ENCODE results near the gene FXYD1. TPM values are rescaled to one million over a fixed set of nuclear protein-coding genes. Genes with fewer than 3 reads are reported as not detected.
A peak's percentile ranks its signal among the peaks of the same experiment; 100 is the strongest.
"Not testable (repeated sequence)": the region's sequence is repeated elsewhere in the genome, so short reads cannot be mapped to it uniquely, and the experiment has no call there.

Gene FXYD1
- total RNA-seq, 1 experiment from 2014 or later = not detected

DNA sequence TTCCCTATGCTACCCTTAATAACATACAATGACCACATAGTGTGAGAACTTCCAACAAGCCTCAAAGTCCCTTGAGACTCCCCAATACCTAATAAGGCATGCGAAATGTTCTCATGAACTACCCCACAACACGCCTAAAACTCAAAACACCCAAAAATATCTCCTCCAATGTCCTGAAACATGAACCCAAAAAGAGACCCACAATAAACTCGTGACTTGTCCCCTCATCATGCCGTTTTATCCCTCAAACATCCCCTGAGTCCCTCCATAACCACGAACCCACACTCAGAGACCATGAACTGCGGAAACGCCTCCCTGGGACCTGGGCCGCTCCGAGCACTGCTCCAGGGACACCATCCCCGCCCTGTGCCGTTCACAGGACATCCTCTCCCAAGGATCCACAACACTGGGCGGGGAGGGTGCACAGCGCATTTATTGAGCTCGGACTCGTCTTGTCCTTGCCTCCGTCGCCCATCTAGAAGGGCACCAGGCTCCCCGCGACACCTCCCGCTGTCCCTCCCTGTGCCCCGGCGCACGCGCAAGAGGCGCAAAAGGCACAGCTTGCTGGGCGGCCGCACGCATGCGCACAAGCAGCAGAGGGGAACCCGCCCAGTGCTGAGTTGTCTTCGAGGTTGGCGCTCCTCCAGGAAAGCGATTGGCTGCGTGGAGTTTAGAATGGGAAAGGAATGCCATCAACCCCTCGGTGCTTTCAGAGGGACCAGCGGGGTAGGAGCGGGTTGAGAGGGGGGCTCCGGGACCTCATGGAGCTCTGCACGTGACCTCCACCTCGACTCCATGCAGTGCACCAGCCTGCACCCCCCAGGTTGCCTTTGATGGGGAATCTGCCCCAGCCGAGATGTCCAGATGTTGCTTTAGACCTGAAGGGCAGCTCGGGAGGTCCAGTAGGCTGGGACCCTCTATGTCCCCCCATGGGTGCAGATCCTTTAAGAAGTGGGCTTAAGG lies 14.2 kb upstream of the FXYD1 start:
- no peak for DNase-seq (ENCODE audit: low read depth)

DNA sequence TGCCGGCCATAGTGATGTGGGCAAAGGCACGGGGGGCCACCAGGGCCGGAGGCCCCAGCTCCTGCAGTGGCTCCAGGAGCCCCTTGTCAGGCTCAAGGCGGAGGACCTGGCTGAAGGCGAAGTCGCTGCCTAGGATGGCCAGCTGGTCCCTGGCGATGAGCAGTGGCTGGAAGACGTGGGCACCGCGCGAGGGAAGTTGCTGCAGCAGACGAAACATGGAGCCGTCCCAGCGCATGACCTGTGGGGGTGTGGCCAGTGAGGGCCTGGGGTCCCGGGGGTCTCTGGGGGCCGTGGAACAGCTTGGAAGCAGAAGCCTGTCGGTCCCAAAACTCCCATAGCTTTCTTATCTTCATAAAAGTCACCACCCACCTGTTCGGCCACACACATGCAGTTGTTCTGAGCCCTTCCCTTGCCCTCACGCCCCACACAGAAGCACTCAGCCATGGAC lies 13.3 kb upstream of the FXYD1 start:
- DNase-seq (ENCODE audit: low read depth) = no peak

DNA sequence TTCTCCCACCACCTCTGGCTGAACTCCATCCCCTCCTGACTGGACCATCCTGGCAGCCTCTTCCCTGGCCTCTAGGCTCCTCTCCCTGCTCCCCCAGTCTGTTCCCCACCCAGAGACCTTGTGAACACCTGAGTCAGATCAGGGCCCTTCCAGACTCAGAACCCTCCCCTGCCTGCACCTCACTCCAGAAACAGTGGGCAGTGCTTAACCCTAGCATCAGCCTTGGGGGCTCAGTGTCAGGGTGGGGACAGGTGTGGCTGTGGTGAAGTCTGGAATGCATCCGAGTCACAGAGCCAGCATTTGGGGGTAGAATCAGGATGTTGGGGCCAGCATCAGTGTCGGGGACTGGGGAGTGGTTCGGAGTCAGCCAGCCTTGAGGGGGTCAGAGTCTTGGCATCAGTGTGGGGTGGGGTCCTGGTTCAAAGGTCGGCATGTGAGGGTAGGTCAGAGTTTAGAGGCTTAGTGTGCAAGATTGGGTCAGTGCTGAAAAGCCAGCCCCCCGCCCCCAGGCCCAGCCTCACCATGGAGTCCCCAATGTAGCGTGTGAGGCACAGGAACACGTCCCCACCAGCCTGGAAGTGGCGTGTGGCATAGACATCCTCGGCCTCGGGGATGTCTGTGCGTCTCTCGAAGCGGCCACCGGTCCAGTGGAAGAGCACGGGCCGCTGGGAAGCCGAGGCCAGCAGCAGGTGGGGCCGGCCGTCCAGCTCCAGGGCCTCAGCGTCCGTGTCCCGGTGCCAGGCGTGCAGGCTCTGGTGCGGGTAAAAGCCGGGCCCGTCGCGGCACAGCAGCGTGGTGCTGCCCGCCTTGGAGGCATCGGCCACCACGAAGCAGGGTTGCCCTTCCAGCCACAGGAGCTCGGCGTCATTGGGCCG lies 12.6 kb upstream of the FXYD1 start:
- no peak for DNase-seq (ENCODE audit: low read depth)

DNA sequence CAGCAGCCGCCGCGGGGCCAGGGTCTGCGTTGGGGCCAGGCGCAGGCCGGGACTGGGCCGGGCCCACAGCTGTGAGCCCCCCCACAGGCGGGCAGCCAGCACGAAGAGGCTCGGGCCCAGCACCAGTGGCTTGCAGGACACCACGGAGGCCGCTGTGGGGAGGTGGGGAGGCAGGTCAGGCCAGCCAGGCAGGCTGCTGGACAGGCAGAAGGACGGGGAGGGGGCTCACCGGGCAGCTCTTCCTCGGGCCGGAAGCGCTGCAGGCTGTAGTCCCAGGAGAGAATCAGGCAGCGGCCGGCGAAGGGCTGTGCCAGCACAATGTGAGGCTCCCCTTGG lies 12.0 kb upstream of the FXYD1 start:
- DNase-seq (ENCODE audit: low read depth) = no peak

DNA sequence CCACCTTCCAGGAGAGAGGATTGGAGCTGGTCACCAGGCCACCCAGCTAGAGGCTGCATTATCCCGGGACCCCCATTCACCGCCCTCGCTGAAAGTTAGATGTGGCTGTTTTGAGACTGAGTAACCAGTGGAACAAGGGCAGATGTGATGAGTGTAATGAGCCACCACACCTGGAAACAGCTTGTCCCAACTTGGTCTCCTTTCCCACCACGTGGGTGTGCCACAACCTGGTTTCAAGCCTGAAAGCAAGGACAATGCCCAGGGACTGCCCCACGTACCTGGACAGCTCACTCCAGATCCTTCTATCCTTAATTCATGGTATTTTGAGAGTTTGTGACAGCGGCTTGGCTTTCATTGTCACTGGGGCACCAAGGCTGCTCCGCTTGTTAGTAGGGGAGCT lies 10.8 kb upstream of the FXYD1 start:
- DNase-seq (ENCODE audit: low read depth) = no peak

DNA sequence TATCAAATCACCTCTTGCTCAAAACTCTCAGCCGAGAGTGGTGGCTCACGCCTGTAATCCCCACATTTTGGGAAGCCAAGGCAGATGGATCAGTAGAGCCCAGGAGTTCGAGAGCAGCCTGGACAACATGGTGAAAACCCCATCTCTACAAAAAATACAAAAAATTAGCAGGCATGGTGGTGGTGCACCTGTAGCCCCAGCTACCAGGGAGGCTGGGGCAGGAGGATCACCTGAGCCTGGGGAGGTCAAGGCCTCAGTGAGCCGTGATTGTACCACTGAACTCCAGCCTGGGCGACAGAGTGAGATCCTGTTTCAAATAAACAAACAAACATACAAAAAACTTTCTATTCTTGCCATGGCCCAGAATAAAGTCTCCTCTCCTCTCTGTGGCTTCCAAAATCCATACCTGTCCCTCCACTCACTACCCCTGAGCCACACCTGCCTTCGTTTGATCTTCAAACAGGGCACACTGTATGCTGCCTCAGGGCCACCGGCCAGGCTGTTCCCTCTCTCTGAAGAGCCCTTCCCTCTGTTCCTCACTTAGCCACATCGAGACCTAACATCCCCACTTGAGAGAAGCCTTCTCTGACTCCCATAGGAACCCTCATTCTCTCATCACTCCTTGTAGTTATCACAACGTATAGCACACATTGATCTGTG lies 10.1 kb upstream of the FXYD1 start:
- no peak for DNase-seq (ENCODE audit: low read depth)

DNA sequence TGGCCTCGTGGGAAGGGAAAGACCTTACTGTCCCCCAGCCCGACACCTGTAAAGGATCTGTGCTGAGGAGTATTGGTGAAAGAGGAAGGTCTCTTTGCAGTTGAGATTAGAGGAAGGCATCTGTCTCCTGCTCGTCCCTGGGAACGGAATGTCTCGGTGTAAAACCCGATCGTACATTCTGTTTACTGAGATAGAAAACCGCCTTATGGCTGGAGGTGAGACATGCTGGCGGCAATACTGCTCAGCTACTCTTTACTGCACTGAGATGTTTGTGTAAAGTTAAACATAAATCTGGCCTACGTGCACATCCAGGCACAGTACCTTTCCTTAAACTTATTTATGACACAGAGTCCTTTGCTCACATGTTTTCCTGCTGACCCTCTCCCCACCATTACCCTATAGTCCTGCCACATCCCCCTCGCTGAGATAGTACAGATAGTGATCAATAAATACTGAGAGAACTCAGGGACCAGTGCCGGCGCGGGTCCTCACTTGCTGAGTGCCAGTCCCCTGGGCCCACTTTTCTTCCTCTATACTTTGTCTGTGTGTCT lies 8.8 kb upstream of the FXYD1 start:
- not testable (repeated sequence) for DNase-seq (ENCODE audit: low read depth)

DNA sequence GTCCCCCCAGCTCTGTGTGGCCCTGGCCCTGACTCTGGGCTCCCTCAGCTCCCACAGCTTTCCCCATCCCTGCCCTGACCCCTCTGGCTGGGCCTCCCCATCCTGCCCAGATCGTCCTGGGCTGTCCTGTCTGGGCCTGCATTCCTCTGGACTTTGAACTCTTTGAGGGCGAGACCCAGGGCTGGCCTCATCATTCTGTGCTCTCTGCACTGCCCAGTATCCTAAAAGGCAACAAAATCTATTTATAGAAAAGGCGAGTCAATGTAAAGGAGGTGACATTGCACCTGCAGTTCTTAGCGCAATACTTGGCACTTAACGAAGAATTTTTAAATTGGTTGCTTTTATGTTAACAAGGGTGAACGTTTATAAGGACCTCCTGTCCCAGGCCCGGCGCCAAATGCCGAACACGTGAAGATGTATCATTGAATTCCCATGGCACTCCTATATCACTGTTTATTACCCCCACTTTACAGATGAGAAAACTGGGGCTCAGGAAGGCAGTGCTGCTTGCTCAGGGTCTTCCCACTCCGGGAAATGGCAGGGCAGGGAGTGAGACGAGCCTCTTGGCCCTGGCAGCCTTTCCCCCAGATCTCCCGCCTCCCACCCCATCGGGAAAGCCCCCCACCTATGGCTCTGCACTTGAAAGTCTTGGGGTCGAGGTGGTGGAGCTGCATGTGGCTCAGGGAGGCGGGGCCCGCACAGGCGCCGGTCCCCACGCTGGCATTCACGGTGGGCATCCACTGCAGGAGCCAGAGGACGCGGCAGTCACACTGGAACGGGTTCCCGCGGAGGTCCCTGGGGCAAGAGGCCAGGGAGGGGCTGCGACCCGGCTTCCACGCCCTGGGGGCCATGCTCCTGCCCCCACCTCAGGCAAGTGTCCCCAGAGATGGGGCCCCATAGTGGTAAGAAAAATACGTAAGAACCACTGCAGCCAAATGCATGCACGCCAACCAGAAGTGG lies 7.6 kb upstream of the FXYD1 start:
- no peak for DNase-seq (ENCODE audit: low read depth)

DNA sequence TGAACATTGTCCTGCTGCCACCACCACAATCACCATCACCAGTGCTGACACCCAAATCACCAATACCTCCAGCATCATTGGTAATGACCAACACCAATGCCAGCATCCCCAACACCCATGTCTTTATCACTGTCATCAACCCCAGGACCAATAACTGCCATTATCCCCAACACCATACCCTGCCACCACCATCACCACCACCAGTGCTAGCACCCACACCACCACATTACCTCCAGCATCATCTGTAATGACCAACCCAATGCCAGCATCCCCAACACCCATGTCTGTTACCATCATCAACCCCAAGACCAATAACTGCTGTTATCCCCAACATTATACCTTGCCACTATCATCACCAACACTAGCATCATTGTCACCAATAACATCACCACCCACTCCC lies 6.4 kb upstream of the FXYD1 start:
- no peak for DNase-seq (ENCODE audit: low read depth)

DNA sequence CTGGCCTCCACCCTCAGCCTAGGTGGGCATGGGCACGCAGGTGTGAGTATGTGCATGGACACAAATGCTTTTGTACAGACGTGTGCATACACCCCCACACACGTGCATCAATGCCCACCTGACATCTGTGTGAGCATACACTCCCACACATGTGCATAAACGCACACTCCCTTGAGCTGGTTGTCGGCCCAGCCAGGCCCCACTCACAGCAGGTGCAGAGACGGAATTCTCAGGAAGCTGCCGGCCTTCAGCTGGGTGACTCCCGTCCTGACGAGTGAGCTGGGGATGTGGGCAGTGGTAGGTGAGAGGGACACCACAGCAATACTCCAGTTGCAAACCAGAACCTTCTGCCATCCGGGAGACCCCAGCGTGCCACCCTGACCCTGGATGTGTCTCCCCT lies 4.8 kb upstream of the FXYD1 start:
- no peak for DNase-seq (ENCODE audit: low read depth)

DNA sequence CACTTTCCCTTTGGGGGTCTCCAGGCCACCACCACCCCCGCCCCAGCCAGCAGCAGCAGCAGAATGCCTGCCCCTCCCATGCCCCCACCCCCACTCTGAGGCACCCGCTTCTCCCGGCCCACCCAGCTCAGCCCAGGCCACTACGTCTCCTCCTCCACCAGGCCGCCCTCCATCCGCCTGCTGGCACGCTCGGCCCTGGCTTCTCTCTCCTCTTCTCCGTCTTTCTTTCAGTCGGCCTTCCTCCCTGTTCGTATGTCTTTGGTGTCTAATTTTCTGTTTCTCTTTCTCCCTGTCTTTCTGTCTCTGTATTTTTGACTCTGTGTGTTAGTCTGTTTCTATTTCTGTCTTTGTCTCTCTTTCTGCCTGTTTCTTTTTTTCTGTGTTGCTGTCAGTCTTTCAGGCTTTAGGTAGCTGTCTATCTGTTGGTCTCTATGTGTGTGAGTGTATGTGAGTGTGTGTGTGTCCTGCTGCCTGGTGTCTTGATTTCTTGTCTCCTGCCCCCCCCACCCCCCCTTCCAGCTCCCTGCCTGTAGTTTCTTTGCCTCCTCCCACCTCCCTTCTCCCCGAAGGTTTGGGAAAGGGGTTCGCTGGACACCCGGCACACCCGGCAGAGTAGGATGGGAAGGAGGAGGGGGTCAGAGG lies 3.9 kb upstream of the FXYD1 start, which contains the start of gene LGI4:
LGI4 (minus strand) TSS at position 459 of the 642 bp plus-strand sequence; CDS start at position 80, 379 bp downstream.
- no peak for DNase-seq (ENCODE audit: low read depth)

DNA sequence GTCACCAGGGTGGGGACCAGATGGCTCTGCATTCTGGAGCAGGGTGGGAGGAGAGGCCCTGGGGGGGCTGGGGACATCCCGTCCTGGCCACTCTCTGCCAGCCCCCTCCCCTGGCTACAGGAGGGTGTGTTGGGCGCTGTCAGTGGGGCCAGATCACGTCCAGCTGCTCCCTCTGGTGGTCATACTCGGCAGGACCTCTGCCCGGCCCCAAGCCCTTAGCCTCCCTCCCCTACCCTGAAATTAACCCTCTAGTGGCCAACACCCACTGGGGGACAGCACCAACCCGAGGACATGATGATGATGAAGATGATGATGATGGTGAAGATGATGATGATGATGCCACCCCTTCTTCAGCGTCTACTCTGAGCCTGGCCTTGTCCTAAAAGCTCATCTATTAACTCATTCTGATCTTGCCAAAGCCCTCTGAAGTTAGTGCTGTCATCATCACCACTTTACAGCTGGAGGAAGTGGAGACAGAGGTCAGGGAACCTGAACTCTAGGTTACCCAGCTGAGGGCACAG lies 3.2 kb upstream of the FXYD1 start:
- DNase-seq (ENCODE audit: low read depth) = peak; percentile 64

DNA sequence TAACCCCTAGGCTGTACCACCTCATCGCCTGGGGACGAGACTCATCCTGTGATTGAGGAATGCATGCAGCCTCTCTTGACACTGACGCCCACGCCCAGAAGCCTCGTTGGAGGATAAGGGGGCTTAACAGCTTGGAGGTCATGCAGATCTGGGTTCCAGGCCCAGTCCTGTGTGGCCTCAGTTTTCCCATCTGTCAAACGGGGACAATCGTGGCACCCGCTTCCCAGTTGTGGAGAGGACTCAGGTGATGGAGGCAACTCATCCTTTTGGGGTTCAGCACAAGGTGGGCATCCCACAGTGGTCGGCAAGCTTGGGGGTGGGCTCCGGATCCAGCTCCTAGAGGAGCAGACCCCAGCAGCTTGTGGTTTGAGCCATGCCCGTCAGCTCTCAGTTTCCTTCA lies 2.4 kb upstream of the FXYD1 start:
- no peak for DNase-seq (ENCODE audit: low read depth)

DNA sequence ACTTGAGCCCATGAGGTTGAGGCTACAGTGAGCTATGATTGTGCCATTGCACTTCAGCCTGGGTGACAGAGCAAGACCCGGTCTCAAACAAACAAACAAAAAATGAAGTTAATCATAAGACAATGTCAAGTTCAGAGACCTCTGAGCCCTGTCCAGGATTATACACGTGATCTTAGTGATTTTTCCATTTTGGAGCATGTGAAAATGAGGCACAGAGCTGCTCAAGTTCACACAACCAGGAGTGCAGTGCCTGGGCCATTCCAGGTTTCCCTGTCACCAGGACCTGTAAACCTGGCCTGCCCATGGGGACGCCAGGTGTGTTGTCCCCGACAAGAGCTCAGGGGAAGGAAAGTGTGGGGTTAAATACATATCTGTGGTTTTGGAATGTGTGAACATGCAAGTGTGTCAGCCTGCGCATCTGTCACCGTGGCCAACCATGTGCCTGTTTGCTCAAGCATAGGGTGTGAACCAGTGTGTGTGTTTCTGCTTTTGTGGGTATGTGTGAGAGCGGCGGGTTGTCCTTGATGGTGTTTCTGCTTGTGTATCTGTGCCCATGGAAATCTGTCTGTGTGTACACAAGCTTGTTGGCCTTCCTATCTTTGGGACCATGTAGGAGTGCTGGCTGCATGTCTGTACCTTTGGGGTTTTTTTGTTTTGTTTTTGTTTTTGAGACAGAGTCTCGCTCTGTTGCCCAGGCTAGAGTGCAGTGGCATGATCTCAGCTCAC lies 1.5 kb upstream of the FXYD1 start:
- no peak for DNase-seq (ENCODE audit: low read depth)

DNA sequence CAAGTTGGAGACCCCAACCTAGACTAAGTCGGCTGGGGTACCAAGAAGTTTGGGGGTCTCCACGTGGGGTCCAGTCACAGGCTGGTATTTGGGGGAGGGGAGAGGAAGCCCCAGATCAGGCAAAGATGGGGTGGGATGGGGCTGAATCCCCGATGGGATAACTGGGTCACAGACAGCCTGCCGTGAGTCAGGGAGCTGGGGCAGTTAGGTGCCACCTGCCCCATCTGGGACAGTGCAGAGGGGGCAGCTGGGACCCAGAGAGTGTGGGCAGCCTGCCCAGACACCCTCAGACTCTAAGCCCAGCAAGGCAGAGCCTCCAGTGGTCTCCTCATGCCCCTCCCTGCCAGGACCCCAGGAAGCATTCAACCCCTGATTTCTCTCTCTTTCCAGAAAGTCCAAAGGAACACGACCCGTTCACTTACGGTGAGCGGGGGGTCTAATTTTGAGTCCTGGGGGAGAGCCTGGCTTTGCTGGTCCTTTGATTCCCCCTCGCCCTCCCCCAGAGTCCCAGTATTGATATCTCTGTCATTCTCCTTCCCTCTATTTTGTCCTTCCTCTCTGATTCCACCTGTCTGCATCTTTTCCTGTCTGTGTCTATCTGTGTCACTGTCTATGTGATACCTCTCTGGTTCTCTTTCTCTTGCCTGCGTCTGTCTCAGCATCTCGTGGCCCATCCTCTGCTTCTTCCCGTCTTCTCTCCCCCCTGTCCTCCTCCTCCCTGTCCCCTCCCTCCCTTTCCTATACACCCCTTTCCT lies 1.8 kb downstream of the FXYD1 start:
- DNase-seq (ENCODE audit: low read depth) = no peak

DNA sequence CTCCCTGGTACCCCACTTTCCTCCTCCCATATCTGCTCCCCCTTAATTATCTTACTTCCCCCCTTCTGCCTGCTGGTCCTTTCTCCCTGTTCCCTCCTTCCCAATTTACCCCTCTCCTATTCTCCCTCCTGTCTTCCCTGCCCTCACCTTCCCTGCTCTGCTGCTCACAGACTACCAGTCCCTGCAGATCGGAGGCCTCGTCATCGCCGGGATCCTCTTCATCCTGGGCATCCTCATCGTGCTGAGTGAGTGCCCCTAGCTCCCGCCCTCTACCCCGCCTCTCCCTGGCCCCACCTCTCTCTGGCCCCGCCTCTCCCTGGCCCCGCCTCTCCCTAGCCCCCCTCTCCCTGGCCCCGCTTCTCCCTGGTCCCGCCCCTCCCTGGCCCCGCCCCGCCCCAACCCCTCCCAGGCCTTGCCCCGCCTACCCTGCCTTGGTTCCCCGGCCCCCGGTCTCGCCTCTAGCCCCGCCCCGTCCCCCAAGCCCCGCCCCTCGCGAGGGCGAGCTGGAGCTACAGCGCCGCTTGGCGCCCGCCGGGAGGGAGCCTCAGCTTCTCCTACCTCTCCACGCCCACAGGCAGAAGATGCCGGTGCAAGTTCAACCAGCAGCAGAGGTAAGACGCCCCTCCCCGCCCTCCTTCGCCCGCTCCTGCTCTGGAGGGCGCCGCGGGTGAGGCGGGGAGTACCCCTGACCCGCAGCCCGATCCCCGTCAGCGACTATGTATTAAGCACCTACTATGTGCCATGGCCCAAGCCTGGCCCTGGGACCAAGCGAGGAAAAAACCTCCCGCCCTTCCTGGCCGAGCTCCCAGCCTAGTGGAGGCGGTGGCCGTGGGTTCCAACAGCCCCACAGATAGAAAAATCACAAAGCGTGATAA lies 2.6 kb downstream of the FXYD1 start:
- peak; percentile 64 for DNase-seq (ENCODE audit: low read depth)
